Testis (tissue), 5 donors: Measurements from ENCODE around the gene ADAMTS10. TPM values are rescaled to one million over a fixed set of nuclear protein-coding genes. Genes with fewer than 3 reads are reported as not detected.

Experiments
- DNase-seq: peaks from one replicate; pipeline ENCODE4 v3.0.0-alpha.2; 2019
- H3K27ac ChIP-seq, 2 donors: fragments of 200-600 bp; sonication (generic); one replicate each; pipeline ENCODE4 v1.5.1; 2019
- H3K27me3 ChIP-seq: fragments of 200-600 bp; sonication (generic); one replicate; pipeline ENCODE4 v1.5.1; 2019
- H3K36me3 ChIP-seq: fragments of 200-600 bp; sonication (generic); one replicate; pipeline ENCODE4 v1.5.1; 2017; ENCODE audit warnings: low read depth; ENCODE audit errors: missing control alignments
- H3K4me1 ChIP-seq: fragments of 200-600 bp; sonication (generic); one replicate; pipeline ENCODE4 v1.5.1; 2019
- H3K4me3 ChIP-seq, 2 donors: fragments of 200-600 bp; sonication (generic); one replicate each; pipeline ENCODE4 v1.5.1; 2017 to 2019
- H3K9me3 ChIP-seq: fragments of 200-600 bp; sonication (generic); one replicate; pipeline ENCODE4 v1.5.1; 2017
- POLR2A ChIP-seq: fragments of 450-650 bp; IDR thresholded peaks from one replicate; pipeline ENCODE4 v1.6.1; 2017; ENCODE audit warnings: antibody characterized with exemption, mild to moderate bottlenecking, moderate library complexity
- WGBS, 2 donors: methylation state at CpG; one replicate each; pipeline ENCODE4 v1.1.5; 2018; 5-methylcytosine and 5-hydroxymethylcytosine counted together
- intact Hi-C: fragments of 100-400 bp; cut with DNase I; formaldehyde crosslinking; loops from one replicate; pipeline ENCODE4 v1.15.1; 2023; ENCODE audit warnings: low total_unique reads
- long read RNA-seq, 2 donors: transcript quantifications; one replicate each; lab custom pipeline, GENCODE V29; 2026
- polyA plus RNA-seq: library from polyadenylated mRNA; stranded (reverse); fragments of 350-450 nt; fragmentation: Illumina TruSeq; extraction: RNeasy Lipid Tissue Mini Kit (QIAGEN cat#74804); gene quantifications from one replicate; pipeline ENCODE4 v1.2.3, GENCODE V29; 2014; ENCODE audit warnings: low read depth, low replicate concordance; ENCODE audit not compliant: insufficient read depth
- total RNA-seq, 2 donors: library from RNA; depleted of rRNA; stranded (reverse); fragments of >200 nt; gene quantifications; one replicate each; pipeline ENCODE4 v1.2.3, GENCODE V29; 2016
- TF ChIP-seq, protein P1 (sequence below), 3 experiments: fragments of 450-650 bp in 2 of 3; fragments of 200-600 bp in 1 of 3; sonication (generic) in 1 of 3; IDR thresholded peaks; one replicate each; pipeline ENCODE4 v1.5.1; 2016 to 2019; ENCODE audit warnings: antibody characterized with exemption in 3 of 3, mild to moderate bottlenecking in 2 of 3, moderate library complexity in 1 of 3

ADAMTS10 gene
- total RNA-seq (10 to 100 TPM; 27.9 to 31.9 TPM), polyA plus RNA-seq (7.2 TPM)
- long read RNA-seq, donor 1: 0 reads
- long read RNA-seq, donor 2: 0 reads

DNA sequence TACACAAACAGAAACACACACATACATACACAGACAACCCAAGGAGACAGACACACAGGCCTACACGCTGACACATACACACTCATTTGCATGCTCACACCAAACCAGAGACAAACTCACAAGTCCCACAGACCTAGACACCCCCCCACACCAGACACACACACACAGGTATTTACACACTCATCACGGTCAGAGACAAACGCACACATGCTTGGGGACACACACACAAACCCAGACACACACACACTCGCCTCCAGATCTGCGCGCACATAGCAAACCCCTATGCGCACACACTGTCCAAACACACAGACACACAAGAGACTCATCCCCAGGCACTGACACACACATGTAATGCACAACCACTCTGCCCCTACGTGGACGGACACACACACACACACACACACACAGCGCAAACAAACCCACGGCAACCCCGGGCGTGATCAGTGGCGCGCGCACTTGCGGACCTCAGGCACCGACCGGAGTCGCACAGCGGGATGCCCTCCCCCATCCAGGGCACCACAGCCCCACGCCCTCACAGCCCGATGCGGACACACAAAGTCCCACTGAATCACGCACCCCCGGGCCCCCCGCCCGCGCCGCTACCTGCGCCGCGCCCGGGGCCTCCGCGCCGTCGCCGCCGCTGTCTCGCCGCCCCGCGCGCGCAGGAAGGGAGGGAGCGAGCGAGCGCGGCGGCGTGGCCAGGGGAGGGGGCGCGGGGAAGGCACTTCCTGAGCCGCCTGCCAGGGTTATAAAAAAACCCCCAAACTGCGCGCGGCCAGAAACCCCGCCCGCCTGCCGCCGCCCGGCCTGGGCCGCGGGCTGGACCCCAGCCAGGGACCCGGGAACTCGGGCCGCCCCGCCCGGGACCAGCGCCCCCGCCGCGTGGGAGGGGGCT lies at the start of gene ADAMTS10:
TSS of gene ADAMTS10 (minus strand) at position 675 of the 895 bp plus-strand sequence. CDS start 5,005 bp downstream, outside the sequence.
- Histone ChIP-seq H3K4me3 (peak within 1 kb of the TSS; percentile 65 to 70), H3K36me3 (no peaks in the 10 kb centered on the region), H3K4me1 (peaks cover 4% of the 10 kb centered on the region), H3K9me3 (no peaks in the 10 kb centered on the region), H3K27me3 (no peaks in the 10 kb centered on the region), H3K27ac (peak within 1 kb of the TSS; percentile 68 to 76)
- intact Hi-C loops: no loop called here
- 1 to 2% methylated on average over 22 to 35 of the region's 74 CpGs for WGBS, 2 donors
- no peak for DNase-seq
- no peak for TF ChIP-seq POLR2A
- TF ChIP-seq, protein P1, sequence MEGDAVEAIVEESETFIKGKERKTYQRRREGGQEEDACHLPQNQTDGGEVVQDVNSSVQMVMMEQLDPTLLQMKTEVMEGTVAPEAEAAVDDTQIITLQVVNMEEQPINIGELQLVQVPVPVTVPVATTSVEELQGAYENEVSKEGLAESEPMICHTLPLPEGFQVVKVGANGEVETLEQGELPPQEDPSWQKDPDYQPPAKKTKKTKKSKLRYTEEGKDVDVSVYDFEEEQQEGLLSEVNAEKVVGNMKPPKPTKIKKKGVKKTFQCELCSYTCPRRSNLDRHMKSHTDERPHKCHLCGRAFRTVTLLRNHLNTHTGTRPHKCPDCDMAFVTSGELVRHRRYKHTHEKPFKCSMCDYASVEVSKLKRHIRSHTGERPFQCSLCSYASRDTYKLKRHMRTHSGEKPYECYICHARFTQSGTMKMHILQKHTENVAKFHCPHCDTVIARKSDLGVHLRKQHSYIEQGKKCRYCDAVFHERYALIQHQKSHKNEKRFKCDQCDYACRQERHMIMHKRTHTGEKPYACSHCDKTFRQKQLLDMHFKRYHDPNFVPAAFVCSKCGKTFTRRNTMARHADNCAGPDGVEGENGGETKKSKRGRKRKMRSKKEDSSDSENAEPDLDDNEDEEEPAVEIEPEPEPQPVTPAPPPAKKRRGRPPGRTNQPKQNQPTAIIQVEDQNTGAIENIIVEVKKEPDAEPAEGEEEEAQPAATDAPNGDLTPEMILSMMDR (IDR thresholded peaks at IDR 0.05): no peak

DNA sequence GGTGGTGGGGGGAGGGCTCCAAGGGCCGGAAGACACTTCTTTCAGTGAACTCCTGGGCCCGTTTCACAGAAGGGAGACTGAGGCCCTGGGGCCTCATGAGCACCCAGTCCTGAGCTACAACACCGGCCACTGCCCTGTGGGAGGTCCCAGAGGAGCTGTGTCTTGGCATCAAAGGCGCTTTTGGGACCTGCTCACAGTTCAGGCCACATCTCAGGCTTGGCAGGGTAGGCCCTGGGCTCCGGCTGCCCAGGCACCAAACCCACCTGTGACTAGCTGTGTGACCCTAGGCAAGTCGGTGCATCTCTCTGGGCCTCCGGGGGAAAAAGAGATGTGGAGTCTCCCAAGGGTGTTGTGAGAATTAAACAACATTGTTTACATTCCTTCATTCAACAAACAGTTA lies 49.4 kb upstream of the ADAMTS10 start:
- TF ChIP-seq, protein P1 (IDR thresholded peaks at IDR 0.05): no peak
- TF ChIP-seq POLR2A: no peak
- WGBS, 2 donors: 65 to 72% methylated on average over 5 to 7 of the region's 7 CpGs
- Histone ChIP-seq H3K27ac (no peak overlapping the region), H3K4me3 (no peak overlapping the region), H3K27me3 (no peaks in the 10 kb centered on the region), H3K36me3 (no peaks in the 10 kb centered on the region), H3K9me3 (no peaks in the 10 kb centered on the region), H3K4me1 (no peaks in the 10 kb centered on the region)
- DNase-seq: no peak
- intact Hi-C loops: no loop called here

DNA sequence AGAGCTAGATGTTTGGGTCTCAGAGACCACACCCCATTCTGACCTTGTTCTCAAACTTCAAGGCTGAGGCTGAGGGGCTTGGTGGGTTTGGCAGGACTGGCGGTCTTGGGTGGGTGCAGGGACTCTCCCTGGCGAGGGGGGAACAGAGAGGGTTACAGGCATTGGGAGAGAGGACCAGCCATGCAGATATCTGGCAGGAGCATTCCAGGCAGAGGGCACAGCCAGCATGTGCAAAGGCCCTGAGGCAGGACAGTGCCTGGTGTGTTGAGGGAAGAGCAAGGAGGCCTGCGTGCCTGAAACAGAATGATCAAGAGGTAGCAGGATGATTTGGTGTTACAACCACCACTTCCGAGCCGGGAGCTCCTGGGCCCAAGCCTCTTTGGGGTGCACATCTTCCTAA lies 47.4 kb upstream of the ADAMTS10 start:
- Histone ChIP-seq H3K9me3 (no peaks in the 10 kb centered on the region), H3K27ac (no peak overlapping the region), H3K4me3 (no peak overlapping the region), H3K36me3 (no peaks in the 10 kb centered on the region), H3K4me1 (no peaks in the 10 kb centered on the region), H3K27me3 (no peaks in the 10 kb centered on the region)
- intact Hi-C loops: no loop called here
- DNase-seq: no peak
- 73 to 76% methylated on average over 5 of the region's 5 CpGs for WGBS, 2 donors
- TF ChIP-seq, protein P1 (IDR thresholded peaks at IDR 0.05): no peak
- no peak for TF ChIP-seq POLR2A

DNA sequence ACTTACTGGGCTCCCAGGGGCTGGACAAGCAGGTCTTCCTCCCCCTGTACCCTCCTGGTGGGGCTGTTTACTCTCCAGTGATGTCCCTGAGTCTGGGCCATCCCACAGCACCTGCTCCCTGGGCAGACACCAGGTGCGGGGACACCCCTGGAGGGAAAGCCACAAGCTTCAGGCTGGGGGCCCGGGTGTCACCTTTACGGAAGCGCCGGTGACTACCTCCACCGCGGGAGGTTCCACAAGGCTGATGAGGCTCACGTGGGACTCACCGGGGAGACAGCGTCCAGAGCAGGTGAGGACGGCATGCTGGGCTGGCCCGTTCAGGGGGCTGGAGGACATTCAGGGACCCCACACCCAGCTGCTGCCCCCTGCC lies 44.8 kb upstream of the ADAMTS10 start:
- Histone ChIP-seq H3K27ac (no peak overlapping the region), H3K4me1 (no peaks in the 10 kb centered on the region), H3K27me3 (no peaks in the 10 kb centered on the region), H3K36me3 (no peaks in the 10 kb centered on the region), H3K4me3 (no peak overlapping the region), H3K9me3 (no peaks in the 10 kb centered on the region)
- intact Hi-C loops: no loop called here
- TF ChIP-seq POLR2A: no peak
- TF ChIP-seq, protein P1 (IDR thresholded peaks at IDR 0.05): no peak
- WGBS, 2 donors: 54 to 81% methylated on average over 2 to 12 of the region's 12 CpGs
- DNase-seq: no peak
